Panc1 (cell line): Measurements from ENCODE around the gene TFF1. TPM values are rescaled to one million over a fixed set of nuclear protein-coding genes. Genes with fewer than 3 reads are reported as not detected.

Source experiments
- ATAC-seq: fragments of 200-7000 bp; cut with Tn5 transposase; 2 replicates; pipeline ENCODE4 v1.9.1; 2020; ENCODE audit warnings: mild to moderate bottlenecking, moderate library complexity
- BruUV-seq: library from RNA; stranded (reverse); fragments of 400-500 nt; replicated peaks from 2 replicates; lab custom pipeline; 2021; lab: Mats Ljungman, UMichigan
- CTCF ChIA-PET: fragments of 300-600 bp; sonication (Branson Sonifier 250); formaldehyde crosslinking; loops from one replicate; lab custom pipeline; 2022; ENCODE audit warnings: antibody characterized with exemption; lab: Charles Lee
- POLR2A ChIA-PET: fragments of 300-600 bp; sonication (Branson Sonifier 250); formaldehyde crosslinking; loops from one replicate; lab custom pipeline; 2022; ENCODE audit warnings: antibody characterized with exemption; lab: Charles Lee
- DNase-seq: peaks from one replicate; pipeline ENCODE4 v3.0.0-alpha.2; 2010; ENCODE audit warnings: low read depth, low spot score
- H3K27ac ChIP-seq: 2 replicates; pipeline ENCODE4 v1.5.1; 2011; ENCODE audit warnings: mild to moderate bottlenecking, low read length, inconsistent platforms
- H3K27me3 ChIP-seq: fragments of 200-500 bp; sonication (Bioruptor generic); 2 replicates; pipeline ENCODE4 v1.6.0; 2014; ENCODE audit warnings: low read length, inconsistent platforms; ENCODE audit not compliant: control insufficient read depth, insufficient read depth
- H3K36me3 ChIP-seq: fragments of 200-500 bp; sonication (Bioruptor generic); 2 replicates; pipeline ENCODE4 v1.5.1; 2014; ENCODE audit warnings: inconsistent platforms, mild to moderate bottlenecking, low read length, moderate library complexity; ENCODE audit not compliant: control insufficient read depth, insufficient read depth
- H3K4me1 ChIP-seq: 2 replicates; pipeline ENCODE4 v1.5.1; 2011; ENCODE audit warnings: inconsistent platforms, mild to moderate bottlenecking, low read length, moderate library complexity; ENCODE audit not compliant: control insufficient read depth, insufficient read depth
- H3K4me3 ChIP-seq, 2 experiments: 2 replicates each; pipeline ENCODE4 v1.5.1; 2011 to 2012; ENCODE audit warnings: low read depth in 2 of 2, low read length in 2 of 2, mild to moderate bottlenecking in 2 of 2, inconsistent platforms in 1 of 2, moderate library complexity in 1 of 2
- H3K9me3 ChIP-seq: fragments of 200-500 bp; sonication (Bioruptor generic); 2 replicates; pipeline ENCODE4 v1.5.1; 2014; ENCODE audit warnings: low read depth, mild to moderate bottlenecking, inconsistent platforms, low read length, moderate library complexity; ENCODE audit not compliant: control insufficient read depth, insufficient read depth
- POLR2AphosphoS5 ChIP-seq: IDR thresholded peaks from 2 replicates; pipeline ENCODE4 v1.6.1; 2012; ENCODE audit warnings: mild to moderate bottlenecking, low read depth, low read length, moderate library complexity
- SIN3A ChIP-seq: IDR thresholded peaks from 2 replicates; pipeline ENCODE4 v1.6.1; 2012; ENCODE audit warnings: low read depth, mild to moderate bottlenecking, low read length, moderate library complexity, borderline replicate concordance; ENCODE audit not compliant: insufficient read depth
- TCF7L2 ChIP-seq: IDR thresholded peaks from 2 replicates; pipeline ENCODE4 v1.6.1; 2011; ENCODE audit warnings: mild to moderate bottlenecking, low read depth, low read length, inconsistent platforms
- in situ Hi-C: cut with HindIII; loops from 2 replicates; pipeline ENCODE4 v1.10.0; 2016; ENCODE audit warnings: low sequenced_read_pairs, low pct_unique_long_range_greater_than_20kb
- intact Hi-C: fragments of 100-400 bp; cut with micrococcal nuclease; formaldehyde crosslinking; loops from one replicate; pipeline ENCODE4 v1.10.0; 2022; ENCODE audit not compliant: unreplicated experiment
- total RNA-seq: library from RNA; stranded (reverse); gene quantifications from one replicate; pipeline ENCODE4 v1.2.1, GENCODE V29; 2021; ENCODE audit not compliant: unreplicated experiment
- TF ChIP-seq, protein P1 (sequence below), 2 experiments: IDR thresholded peaks; 2 replicates each; pipeline ENCODE4 v1.6.1; 2011 to 2012; ENCODE audit warnings: low read depth in 2 of 2, control low read depth in 1 of 2, low read length in 1 of 2, mild to moderate bottlenecking in 1 of 2, moderate library complexity in 1 of 2; ENCODE audit not compliant: insufficient read depth in 1 of 2
- TF ChIP-seq, protein P2 (sequence below): fragments of 450-650 bp; IDR thresholded peaks from 2 replicates; pipeline ENCODE4 v1.5.1; 2017; ENCODE audit warnings: mild to moderate bottlenecking

Gene TFF1
- total RNA-seq, 1 experiment from 2014 or later: 0.36 TPM

DNA sequence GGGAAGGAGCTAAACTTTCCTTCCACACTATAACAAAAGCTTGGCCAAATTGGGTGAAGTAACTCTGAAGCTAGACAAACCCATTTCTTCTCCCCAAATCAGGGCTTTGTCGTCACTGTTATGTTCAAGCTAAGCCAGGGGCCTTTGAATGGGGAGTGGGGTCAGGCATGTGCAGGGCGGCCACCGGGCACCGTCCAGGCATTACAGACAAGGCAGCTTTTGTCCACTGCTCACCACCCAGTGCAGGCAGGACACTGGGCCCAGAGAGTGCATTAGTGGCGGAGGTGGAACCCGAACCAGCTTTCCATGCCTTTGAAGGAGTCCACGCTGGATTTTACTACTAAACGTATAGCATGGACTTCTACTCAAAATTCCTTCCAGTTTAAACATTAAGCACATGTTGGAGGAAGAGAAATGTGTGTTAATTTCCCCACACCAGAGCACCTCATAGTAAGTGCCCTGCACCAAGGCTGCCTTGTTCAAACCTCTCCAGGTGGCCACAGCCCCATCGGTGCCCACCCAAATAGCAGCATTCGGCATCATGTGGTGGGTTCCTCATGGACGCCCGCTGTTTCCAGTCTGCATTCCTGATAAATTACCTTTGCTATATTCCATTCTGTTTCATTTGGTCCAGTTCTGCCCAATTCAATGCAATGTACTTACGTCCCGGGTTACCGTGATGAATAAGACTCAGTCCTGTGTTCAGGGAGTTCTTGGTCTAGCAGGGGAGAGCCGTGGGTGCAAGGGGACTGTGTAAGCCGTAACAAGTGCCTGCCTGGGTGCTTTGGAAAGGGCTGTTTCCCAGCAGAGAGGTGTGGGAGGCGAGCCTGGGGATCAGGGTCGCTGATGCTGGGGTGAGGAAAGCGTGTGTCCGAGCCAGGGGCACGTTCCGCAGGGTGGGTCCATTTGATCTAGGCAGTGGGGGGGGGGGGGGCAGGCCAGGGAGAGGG, 39.0 kb upstream of the TFF1 start:
- Histone ChIP-seq H3K4me3 (no peak overlapping the region), H3K27ac (no peak overlapping the region), H3K4me1 (no peaks in the 10 kb centered on the region), H3K27me3 (no peaks in the 10 kb centered on the region), H3K9me3 (no peaks in the 10 kb centered on the region), H3K36me3 (no peaks in the 10 kb centered on the region)
- in situ Hi-C loops: no loop called here
- no peak for TF ChIP-seq TCF7L2
- TF ChIP-seq POLR2AphosphoS5: no peak
- TF ChIP-seq, protein P1, sequence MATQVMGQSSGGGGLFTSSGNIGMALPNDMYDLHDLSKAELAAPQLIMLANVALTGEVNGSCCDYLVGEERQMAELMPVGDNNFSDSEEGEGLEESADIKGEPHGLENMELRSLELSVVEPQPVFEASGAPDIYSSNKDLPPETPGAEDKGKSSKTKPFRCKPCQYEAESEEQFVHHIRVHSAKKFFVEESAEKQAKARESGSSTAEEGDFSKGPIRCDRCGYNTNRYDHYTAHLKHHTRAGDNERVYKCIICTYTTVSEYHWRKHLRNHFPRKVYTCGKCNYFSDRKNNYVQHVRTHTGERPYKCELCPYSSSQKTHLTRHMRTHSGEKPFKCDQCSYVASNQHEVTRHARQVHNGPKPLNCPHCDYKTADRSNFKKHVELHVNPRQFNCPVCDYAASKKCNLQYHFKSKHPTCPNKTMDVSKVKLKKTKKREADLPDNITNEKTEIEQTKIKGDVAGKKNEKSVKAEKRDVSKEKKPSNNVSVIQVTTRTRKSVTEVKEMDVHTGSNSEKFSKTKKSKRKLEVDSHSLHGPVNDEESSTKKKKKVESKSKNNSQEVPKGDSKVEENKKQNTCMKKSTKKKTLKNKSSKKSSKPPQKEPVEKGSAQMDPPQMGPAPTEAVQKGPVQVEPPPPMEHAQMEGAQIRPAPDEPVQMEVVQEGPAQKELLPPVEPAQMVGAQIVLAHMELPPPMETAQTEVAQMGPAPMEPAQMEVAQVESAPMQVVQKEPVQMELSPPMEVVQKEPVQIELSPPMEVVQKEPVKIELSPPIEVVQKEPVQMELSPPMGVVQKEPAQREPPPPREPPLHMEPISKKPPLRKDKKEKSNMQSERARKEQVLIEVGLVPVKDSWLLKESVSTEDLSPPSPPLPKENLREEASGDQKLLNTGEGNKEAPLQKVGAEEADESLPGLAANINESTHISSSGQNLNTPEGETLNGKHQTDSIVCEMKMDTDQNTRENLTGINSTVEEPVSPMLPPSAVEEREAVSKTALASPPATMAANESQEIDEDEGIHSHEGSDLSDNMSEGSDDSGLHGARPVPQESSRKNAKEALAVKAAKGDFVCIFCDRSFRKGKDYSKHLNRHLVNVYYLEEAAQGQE (IDR thresholded peaks at IDR 0.05; ENCODE audit: insufficient read depth in 1 of 2, low read depth in 2 of 2, low read length in 1 of 2): no peak
- TF ChIP-seq, protein P2, sequence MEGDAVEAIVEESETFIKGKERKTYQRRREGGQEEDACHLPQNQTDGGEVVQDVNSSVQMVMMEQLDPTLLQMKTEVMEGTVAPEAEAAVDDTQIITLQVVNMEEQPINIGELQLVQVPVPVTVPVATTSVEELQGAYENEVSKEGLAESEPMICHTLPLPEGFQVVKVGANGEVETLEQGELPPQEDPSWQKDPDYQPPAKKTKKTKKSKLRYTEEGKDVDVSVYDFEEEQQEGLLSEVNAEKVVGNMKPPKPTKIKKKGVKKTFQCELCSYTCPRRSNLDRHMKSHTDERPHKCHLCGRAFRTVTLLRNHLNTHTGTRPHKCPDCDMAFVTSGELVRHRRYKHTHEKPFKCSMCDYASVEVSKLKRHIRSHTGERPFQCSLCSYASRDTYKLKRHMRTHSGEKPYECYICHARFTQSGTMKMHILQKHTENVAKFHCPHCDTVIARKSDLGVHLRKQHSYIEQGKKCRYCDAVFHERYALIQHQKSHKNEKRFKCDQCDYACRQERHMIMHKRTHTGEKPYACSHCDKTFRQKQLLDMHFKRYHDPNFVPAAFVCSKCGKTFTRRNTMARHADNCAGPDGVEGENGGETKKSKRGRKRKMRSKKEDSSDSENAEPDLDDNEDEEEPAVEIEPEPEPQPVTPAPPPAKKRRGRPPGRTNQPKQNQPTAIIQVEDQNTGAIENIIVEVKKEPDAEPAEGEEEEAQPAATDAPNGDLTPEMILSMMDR: no peak
- TF ChIP-seq SIN3A: no peak
- POLR2A ChIA-PET: no interaction called here
- CTCF ChIA-PET: no interaction called here
- ATAC-seq: no peak
- intact Hi-C loops: no loop called here
- no TSS peak for BruUV-seq
- no peak for DNase-seq

DNA sequence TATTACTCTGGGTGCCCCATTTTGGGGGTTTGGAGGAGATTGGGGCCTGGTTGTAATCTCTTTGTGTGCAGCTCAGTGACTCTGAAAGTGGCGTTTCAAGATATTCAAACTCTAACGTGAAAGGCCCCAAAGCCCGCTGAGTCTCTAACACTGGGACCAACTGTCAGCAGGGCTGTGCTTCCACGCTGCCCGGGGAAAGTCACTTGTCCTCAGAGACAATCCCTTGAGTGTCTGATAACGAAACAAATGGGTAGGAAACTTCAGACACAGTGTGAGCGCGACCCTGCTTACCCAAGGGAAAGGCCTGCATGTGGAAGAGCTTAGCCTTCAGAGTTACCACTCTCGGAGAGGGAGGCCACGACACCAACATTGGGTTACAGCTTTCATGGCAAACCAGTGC, 38.2 kb upstream of the TFF1 start:
- no peaks in the 10 kb centered on the region for H3K4me1 ChIP-seq
- ChIA-PET CTCF (no interaction called here), POLR2A (no interaction called here)
- no peaks in the 10 kb centered on the region for H3K36me3 ChIP-seq
- no peaks in the 10 kb centered on the region for H3K27me3 ChIP-seq
- ATAC-seq: no peak
- no peak for DNase-seq
- in situ Hi-C loops: no loop called here
- no TSS peak for BruUV-seq
- intact Hi-C loops: no loop called here
- H3K27ac ChIP-seq: no peak overlapping the region
- no peak for TF ChIP-seq POLR2AphosphoS5
- TF ChIP-seq, protein P1 (IDR thresholded peaks at IDR 0.05; ENCODE audit: insufficient read depth in 1 of 2, low read depth in 2 of 2, low read length in 1 of 2): no peak
- TF ChIP-seq, protein P2: no peak
- no peak for TF ChIP-seq TCF7L2
- TF ChIP-seq SIN3A: no peak
- H3K4me3 ChIP-seq: no peak overlapping the region
- no peaks in the 10 kb centered on the region for H3K9me3 ChIP-seq
